HepG2 (cell line): Measurements from ENCODE around the gene SPATA33. TPM values are rescaled to one million over a fixed set of nuclear protein-coding genes. Genes with fewer than 3 reads are reported as not detected.

ENCODE experiments used
- ATAC-seq: fragments of 200-7000 bp; cut with Tn5 transposase; 3 replicates; pipeline ENCODE4 v1.9.1; 2020; ENCODE audit warnings: mild to moderate bottlenecking, moderate library complexity
- BruUV-seq: library from RNA; stranded (reverse); fragments of 400-500 nt; replicated peaks from 2 replicates; lab custom pipeline; 2021; lab: Mats Ljungman, UMichigan
- CTCF ChIA-PET: fragments of 300-600 bp; formaldehyde crosslinking; extraction: SDS; loops from one replicate; lab custom pipeline; 2021; ENCODE audit warnings: low total read pairs, inconsistent platforms, low intra/inter-chr PET ratio; lab: Yijun Ruan, JAX
- POLR2A ChIA-PET: fragments of 350-600 bp; sonication (Branson Sonifier 250); formaldehyde crosslinking; loops from one replicate; lab custom pipeline; 2020; ENCODE audit warnings: antibody characterized with exemption, inconsistent platforms; lab: Yijun Ruan, JAX
- DNase-seq: peaks from one replicate; pipeline ENCODE4 v3.0.0-alpha.2; 2015; ENCODE audit warnings: low spot score
- FAIRE-seq: peaks from 3 replicates; lab custom pipeline; 2011; peaks lifted over from hg19 to GRCh38; lab: Jason Lieb, UNC
- H2AFZ ChIP-seq: one replicate; pipeline ENCODE4 v1.6.1; 2011; ENCODE audit warnings: low read length, inconsistent platforms
- H3K27ac ChIP-seq: fragments of 300-600 bp; 3 replicates; pipeline ENCODE4 v1.8.0; 2011; ENCODE audit warnings: mixed run types, mild to moderate bottlenecking, mixed read lengths, low read length, inconsistent platforms; ENCODE audit not compliant: insufficient read depth; ENCODE audit errors: extremely low read length
- H3K27me3 ChIP-seq, 2 experiments: fragments of 200-600 bp in 1 of 2; 2 replicates in 1 of 2; 3 replicates in 1 of 2; pipeline versions ENCODE4 v1.6.0 to v1.8.0; 2011; ENCODE audit warnings: low read length in 2 of 2, mild to moderate bottlenecking in 2 of 2, moderate library complexity in 2 of 2, inconsistent platforms in 1 of 2; ENCODE audit not compliant: insufficient read depth in 2 of 2, control insufficient read depth in 1 of 2
- H3K36me3 ChIP-seq, 2 experiments: fragments of 200-600 bp in 1 of 2; replicated peaks in 1 of 2; 2 replicates in 1 of 2; 3 replicates in 1 of 2; pipeline versions ENCODE4 v1.5.1 to v1.8.0; 2011; ENCODE audit warnings: low read length in 2 of 2, inconsistent platforms in 1 of 2; ENCODE audit not compliant: insufficient read depth in 2 of 2, control insufficient read depth in 1 of 2
- H3K4me1 ChIP-seq: 2 replicates; pipeline ENCODE4 v1.5.1; 2012; ENCODE audit warnings: low read length, inconsistent platforms; ENCODE audit not compliant: insufficient read depth
- H3K4me2 ChIP-seq: 2 replicates; pipeline ENCODE4 v1.6.0; 2011; ENCODE audit warnings: low read depth, low read length, inconsistent platforms
- H3K4me3 ChIP-seq, 3 experiments: fragments of 200-600 bp in 1 of 3; sonication (generic), shearing (Covaris generic) in 1 of 3; replicated peaks in 1 of 3; 2 replicates each; pipeline ENCODE4 v1.5.1; 2011 to 2016; ENCODE audit warnings: low read length in 3 of 3, inconsistent platforms in 2 of 3, low read depth in 2 of 3, mild to moderate bottlenecking in 2 of 3, control low read depth in 1 of 3, mixed read lengths in 1 of 3; ENCODE audit not compliant: insufficient read depth in 1 of 3
- H3K79me2 ChIP-seq: one replicate; pipeline ENCODE4 v1.6.1; 2011; ENCODE audit warnings: low read length, inconsistent platforms; ENCODE audit not compliant: insufficient read depth
- H3K9ac ChIP-seq: 2 replicates; pipeline ENCODE4 v1.6.0; 2011; ENCODE audit warnings: mild to moderate bottlenecking, low read depth, low read length, inconsistent platforms; ENCODE audit not compliant: insufficient read depth
- H3K9me3 ChIP-seq: 2 replicates; pipeline ENCODE4 v1.5.1; 2012; ENCODE audit warnings: mild to moderate bottlenecking, low read length
- H4K20me1 ChIP-seq: 2 replicates; pipeline ENCODE4 v1.6.0; 2011; ENCODE audit warnings: inconsistent platforms, mild to moderate bottlenecking, low read length, moderate library complexity; ENCODE audit not compliant: insufficient read depth
- ATF7 ChIP-seq, 2 experiments: fragments of 450-650 bp in 1 of 2; sonication (generic) in 1 of 2; formaldehyde crosslinking in 1 of 2; IDR thresholded peaks; 2 replicates each; pipeline versions ENCODE4 v1.4.0 to v1.6.1; 2016 to 2020; ENCODE audit warnings: antibody characterized with exemption in 1 of 2, mild to moderate bottlenecking in 1 of 2, missing genetic modification reagents in 1 of 2
- CSRNP1 ChIP-seq: sonication (generic); formaldehyde crosslinking; IDR thresholded peaks from 2 replicates; pipeline ENCODE4 v1.8.1; 2023; ENCODE audit warnings: mild to moderate bottlenecking, missing genetic modification reagents
- FOXJ3 ChIP-seq: sonication (generic); formaldehyde crosslinking; IDR thresholded peaks from 2 replicates; pipeline ENCODE4 v1.4.0; 2020; ENCODE audit warnings: missing genetic modification reagents, mild to moderate bottlenecking, borderline replicate concordance
- HMGA1 ChIP-seq: sonication (generic); formaldehyde crosslinking; conservative IDR thresholded peaks from 2 replicates; pipeline ENCODE4 v1.4.0; 2020; ENCODE audit warnings: missing genetic modification reagents
- HNRNPL ChIP-seq: fragments of 200-400 bp; formaldehyde crosslinking; IDR thresholded peaks from 2 replicates; pipeline ENCODE4 v1.6.1; 2017; ENCODE audit warnings: mild to moderate bottlenecking, low read depth, low read length
- MLXIP ChIP-seq: sonication (generic); formaldehyde crosslinking; IDR thresholded peaks from 2 replicates; pipeline ENCODE4 v1.9.0; 2021; ENCODE audit warnings: missing genetic modification reagents, borderline replicate concordance
- NCOR1 ChIP-seq: fragments of 200-600 bp; sonication (generic); IDR thresholded peaks from 2 replicates; pipeline ENCODE4 v1.7.0; 2017; ENCODE audit warnings: antibody characterized with exemption, low read length, borderline replicate concordance
- PAXIP1 ChIP-seq: sonication (generic); formaldehyde crosslinking; conservative IDR thresholded peaks from 2 replicates; pipeline ENCODE4 v1.4.0; 2020; ENCODE audit warnings: mild to moderate bottlenecking, missing genetic modification reagents, moderate library complexity
- TBX2 ChIP-seq: sonication (generic); formaldehyde crosslinking; IDR thresholded peaks from 2 replicates; pipeline ENCODE4 v1.5.0; 2020; ENCODE audit warnings: missing genetic modification reagents, mild to moderate bottlenecking, borderline replicate concordance
- ZBTB33 ChIP-seq: sonication (generic); formaldehyde crosslinking; IDR thresholded peaks from 2 replicates; pipeline ENCODE4 v1.4.0; 2020; ENCODE audit warnings: missing genetic modification reagents
- ZNF430 ChIP-seq: sonication (generic); formaldehyde crosslinking; IDR thresholded peaks from 2 replicates; pipeline ENCODE4 v1.9.0; 2021; ENCODE audit warnings: mild to moderate bottlenecking, missing genetic modification reagents
- WGBS: methylation state at CpG from one replicate; pipeline ENCODE4 v1.1.6; 2017; ENCODE audit warnings: low lambda C conversion rate; 5-methylcytosine and 5-hydroxymethylcytosine counted together
- in situ Hi-C: cut with HindIII; loops from 2 replicates; pipeline ENCODE4 v1.10.0; 2017; ENCODE audit warnings: low pct_unique_long_range_greater_than_20kb; ENCODE audit not compliant: extremely low pct_ligation_motif_present
- intact Hi-C: fragments of 100-400 bp; cut with micrococcal nuclease; formaldehyde crosslinking; loops from one replicate; pipeline ENCODE4 v1.10.0; 2022; ENCODE audit not compliant: unreplicated experiment
- polyA plus RNA-seq, 8 experiments: library from polyadenylated mRNA; depleted of rRNA in 3 of 8; stranded (reverse) in 7 of 8; unstranded in 1 of 8; fragments of >200 nt; fragmentation: Illumina TruSeq in 4 of 8; extraction: Trizol in 4 of 8; gene quantifications; 2 replicates each; pipeline versions ENCODE4 v1.2.1 to v1.2.3, GENCODE V29; 2011 to 2016; ENCODE audit warnings: low read depth in 4 of 8, missing spikeins in 1 of 8, mixed read lengths in 1 of 8; ENCODE audit not compliant: insufficient read depth in 1 of 8
- total RNA-seq, 5 experiments: library from RNA; depleted of rRNA; stranded (reverse); fragments of >200 nt; fragmentation: Illumina TruSeq; extraction: Trizol; gene quantifications; 2 replicates each; pipeline ENCODE4 v1.2.3, GENCODE V29; 2016; ENCODE audit warnings: low read depth in 1 of 5

The SPATA33 gene
- total and polyA plus RNA-seq, 2 of the 13 experiments (the other 11 are each of a cell fraction or from before 2014, with no cell fraction given) = 5.7 to 11.0 TPM

- no peak for TF ChIP-seq FOXJ3
- TF ChIP-seq HNRNPL = peak; percentile 72; the same call in 1 of the 2 replicates
- TF ChIP-seq ZBTB33 (CRISPR knock-in tag) = peak; percentile 56
- peak; percentile 50; the same call in 1 of the 2 replicates for TF ChIP-seq TBX2 (CRISPR knock-in tag)
- no peak for TF ChIP-seq HMGA1
Observed at GRCh38 chr16:89607937-89608740, 49.5 kb upstream of the SPATA33 start (continued).

- Histone ChIP-seq H4K20me1 (no peaks in the 10 kb centered on the region), H3K79me2 (no peaks in the 10 kb centered on the region), H3K36me3 (no peaks in the 10 kb centered on the region), H3K4me1 (peaks cover 32% of the 10 kb centered on the region), H3K4me3 (no peak overlapping the region), H3K27me3 (peaks cover 9 to 38% of the 10 kb centered on the region in 2 experiments), H2AFZ (no peak overlapping the region), H3K9ac (no peak overlapping the region), H3K27ac (no peak overlapping the region), H3K9me3 (no peaks in the 10 kb centered on the region), H3K4me2 (no peak overlapping the region)
- WGBS = 30% methylated on average over 1 of the region's 1 CpG
- CTCF ChIA-PET = no interaction called here
- FAIRE-seq (no peak), ATAC-seq (no peak), DNase-seq (no peak)
- intact Hi-C loops (no loop called here), in situ Hi-C loops (no loop called here)
- POLR2A ChIA-PET = no interaction called here
- BruUV-seq = no TSS peak
- no peak for TF ChIP-seq ATF7 (IDR thresholded peaks at IDR 0.05)
- TF ChIP-seq ATF7 (CRISPR knock-in tag; IDR thresholded peaks at IDR 0.05) = no peak
- TF ChIP-seq MLXIP (CRISPR knock-in tag) = no peak
- TF ChIP-seq PAXIP1 (CRISPR knock-in tag) = no peak
- TF ChIP-seq NCOR1 = no peak
- no peak for TF ChIP-seq CSRNP1 (CRISPR knock-in tag)
- TF ChIP-seq ZNF430 (CRISPR knock-in tag) = no peak
Observed at GRCh38 chr16:89610108-89610453, 47.6 kb upstream of the SPATA33 start.
